DMS 273 (cell line): ENCODE results near the gene RXRB.
A peak's percentile ranks its signal among the peaks of the same experiment; 100 is the strongest.
"Not testable (repeated sequence)": the region's sequence is repeated elsewhere in the genome, so short reads cannot be mapped to it uniquely, and the experiment has no call there.

ENCODE experiments used
- DNase-seq: peaks from one replicate; lab custom pipeline; 2025; ENCODE audit not compliant: unreplicated experiment; lab: John Stamatoyannopoulos, UW

Gene RXRB

GRCh38 chr6:33164665-33165373 is 35.6 kb downstream of the RXRB start:
- DNase-seq: no peak

- DNase-seq: no peak
These were observed 36.3 kb downstream of the RXRB start for GRCh38 chr6:33164176-33164575.

GRCh38 chr6:33163540-33163939 is 36.9 kb downstream of the RXRB start:
- no peak for DNase-seq

- peak; percentile 85 for DNase-seq
These were observed 38.8 kb downstream of the RXRB start for GRCh38 chr6:33161354-33162331.

- DNase-seq: peak; percentile 60
These were observed 39.6 kb downstream of the RXRB start for GRCh38 chr6:33160728-33161344.

- no peak for DNase-seq
These were observed 40.4 kb downstream of the RXRB start for GRCh38 chr6:33160096-33160495.

- DNase-seq: no peak
These were observed 43.5 kb downstream of the RXRB start for GRCh38 chr6:33156964-33157363.

- no peak for DNase-seq
These were observed 43.9 kb downstream of the RXRB start for GRCh38 chr6:33156561-33156960.

DNA sequence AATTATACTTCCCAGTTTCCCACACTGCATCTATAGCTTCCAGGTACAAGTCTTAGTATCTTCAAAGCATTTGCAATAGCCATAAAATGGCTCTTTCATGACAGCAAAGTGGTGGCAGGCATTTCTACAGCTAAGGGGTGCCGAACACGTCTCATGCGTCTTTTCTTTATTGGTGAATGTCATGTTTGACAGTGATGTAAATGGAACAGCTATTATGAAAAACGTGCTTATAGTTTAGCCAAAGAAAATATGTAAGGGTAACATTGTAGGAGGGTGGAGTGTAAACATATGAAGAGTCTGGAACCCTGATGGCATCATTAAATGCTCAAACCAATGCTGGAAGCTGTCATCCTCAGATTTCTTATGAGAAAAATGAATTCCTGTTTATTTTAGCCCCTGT is 46.1 kb downstream of the RXRB start:
- no peak for DNase-seq

- no peak for DNase-seq
These were observed 49.4 kb downstream of the RXRB start for GRCh38 chr6:33151050-33151449.

DNA sequence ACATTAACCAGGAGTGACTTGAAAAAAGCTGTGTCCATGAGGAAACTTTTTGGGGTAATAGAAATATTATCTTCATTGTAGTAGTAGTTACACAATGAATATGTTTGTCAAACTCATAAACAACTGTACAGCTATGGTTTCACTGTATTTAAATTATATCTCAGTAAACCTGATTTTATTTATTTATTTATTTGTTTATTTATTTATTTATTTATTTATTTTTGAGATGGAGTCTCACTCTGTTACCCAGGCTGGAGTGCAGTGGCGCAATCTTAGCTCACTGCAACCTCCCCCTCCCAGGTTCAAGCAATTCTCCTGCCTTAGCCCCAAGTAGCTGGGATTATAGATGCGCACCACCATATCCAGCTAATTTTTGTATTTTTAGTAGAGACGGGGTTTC is 49.9 kb downstream of the RXRB start:
- not testable (repeated sequence) for DNase-seq

DNA sequence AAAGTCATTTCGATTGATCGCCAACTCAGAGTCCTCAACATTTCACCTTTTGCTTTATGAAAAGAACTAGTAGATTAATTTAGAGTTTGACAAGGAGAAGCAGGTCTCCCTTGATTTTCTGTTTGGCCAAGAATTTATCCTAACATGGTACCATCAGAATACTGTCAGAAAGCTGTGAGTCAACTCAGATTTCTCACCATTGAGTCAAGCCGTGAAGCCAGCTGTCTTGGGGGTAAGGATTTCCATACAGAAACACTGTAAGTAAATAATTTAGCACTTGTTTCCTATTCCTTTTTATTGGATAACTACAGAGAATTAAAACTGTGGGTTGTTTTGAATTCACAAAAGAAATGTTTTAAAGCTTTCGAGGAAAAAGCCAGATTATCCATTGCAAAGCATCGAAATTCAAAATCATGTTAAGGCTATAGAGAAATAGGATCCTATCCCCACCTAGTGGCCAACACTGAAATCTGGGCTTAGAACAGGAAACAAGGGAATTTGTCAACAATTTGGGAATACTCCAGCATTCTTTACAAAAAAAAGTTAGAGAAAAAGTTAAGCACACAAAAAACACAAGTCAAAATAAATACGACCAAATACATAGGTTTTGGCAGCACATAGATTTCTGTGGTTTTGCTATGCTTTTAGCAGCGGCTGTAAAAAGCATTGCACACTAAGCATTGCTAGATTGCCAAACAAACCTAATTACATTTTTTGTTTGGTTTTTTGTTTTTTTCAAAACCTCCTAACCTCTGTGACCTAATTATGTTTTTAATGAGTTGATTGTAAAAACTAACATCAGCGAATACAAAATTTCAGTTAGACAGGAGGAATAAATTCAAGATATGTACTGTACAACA is 52.4 kb downstream of the RXRB start:
- peak; percentile 63 for DNase-seq

- DNase-seq: no peak
These were observed 56.1 kb downstream of the RXRB start for GRCh38 chr6:33144373-33144772.
